Fibroblast of lung (primary cell): ENCODE measurements around the gene DMAC2.

ENCODE experiments used
- EZH2 ChIP-seq: IDR thresholded peaks from 2 replicates; pipeline ENCODE4 v1.5.1; 2012; ENCODE audit warnings: low read length, control low read depth, mild to moderate bottlenecking; ENCODE audit errors: missing control alignments
- TF ChIP-seq, protein P1 (sequence below), 2 donors: IDR thresholded peaks in 1 of 2; conservative IDR thresholded peaks in 1 of 2; 1 replicate in 1 of 2; 2 replicates in 1 of 2; pipeline ENCODE4 v1.5.1; 2011 to 2012; ENCODE audit warnings: low read length in 2 of 2, control low read depth in 1 of 2, inconsistent platforms in 1 of 2, low read depth in 1 of 2, mild to moderate bottlenecking in 1 of 2

- TF ChIP-seq, protein P1, sequence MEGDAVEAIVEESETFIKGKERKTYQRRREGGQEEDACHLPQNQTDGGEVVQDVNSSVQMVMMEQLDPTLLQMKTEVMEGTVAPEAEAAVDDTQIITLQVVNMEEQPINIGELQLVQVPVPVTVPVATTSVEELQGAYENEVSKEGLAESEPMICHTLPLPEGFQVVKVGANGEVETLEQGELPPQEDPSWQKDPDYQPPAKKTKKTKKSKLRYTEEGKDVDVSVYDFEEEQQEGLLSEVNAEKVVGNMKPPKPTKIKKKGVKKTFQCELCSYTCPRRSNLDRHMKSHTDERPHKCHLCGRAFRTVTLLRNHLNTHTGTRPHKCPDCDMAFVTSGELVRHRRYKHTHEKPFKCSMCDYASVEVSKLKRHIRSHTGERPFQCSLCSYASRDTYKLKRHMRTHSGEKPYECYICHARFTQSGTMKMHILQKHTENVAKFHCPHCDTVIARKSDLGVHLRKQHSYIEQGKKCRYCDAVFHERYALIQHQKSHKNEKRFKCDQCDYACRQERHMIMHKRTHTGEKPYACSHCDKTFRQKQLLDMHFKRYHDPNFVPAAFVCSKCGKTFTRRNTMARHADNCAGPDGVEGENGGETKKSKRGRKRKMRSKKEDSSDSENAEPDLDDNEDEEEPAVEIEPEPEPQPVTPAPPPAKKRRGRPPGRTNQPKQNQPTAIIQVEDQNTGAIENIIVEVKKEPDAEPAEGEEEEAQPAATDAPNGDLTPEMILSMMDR (conservative IDR thresholded peaks at IDR 0.05 in 1 of 2, IDR thresholded peaks at IDR 0.05 in 1 of 2; ENCODE audit: low read depth in 1 of 2, low read length in 2 of 2), result no peak
- no peak for TF ChIP-seq EZH2
Measured at GRCh38 chr19:41436674-41436951, 3.1 kb downstream of the DMAC2 start.
